Glutamatergic neuron (in vitro differentiated cells): Measurements from ENCODE around the gene NR1D1. TPM values are rescaled to one million over a fixed set of nuclear protein-coding genes. Genes with fewer than 3 reads are reported as not detected.
A peak's percentile ranks its signal among the peaks of the same experiment; 100 is the strongest.

Source experiments
- DNase-seq: peaks from one replicate; pipeline ENCODE4 v3.0.0; 2022
- H3K27ac Mint-ChIP-seq: one replicate; pipeline ENCODE4 v1.8.0; 2020; ENCODE audit warnings: mild to moderate bottlenecking, mixed read lengths, inconsistent platforms; ENCODE audit not compliant: unreplicated experiment
- H3K27me3 Mint-ChIP-seq: one replicate; pipeline ENCODE4 v1.8.0; 2020; ENCODE audit warnings: mild to moderate bottlenecking, moderate library complexity, mixed read lengths, inconsistent platforms; ENCODE audit not compliant: unreplicated experiment
- H3K36me3 Mint-ChIP-seq: one replicate; pipeline ENCODE4 v1.8.0; 2020; ENCODE audit warnings: mild to moderate bottlenecking, mixed read lengths, inconsistent platforms; ENCODE audit not compliant: unreplicated experiment
- H3K4me1 Mint-ChIP-seq: one replicate; pipeline ENCODE4 v1.8.0; 2020; ENCODE audit warnings: mild to moderate bottlenecking, low read depth, mixed read lengths, inconsistent platforms; ENCODE audit not compliant: unreplicated experiment
- H3K4me3 Mint-ChIP-seq: one replicate; pipeline ENCODE4 v1.8.0; 2020; ENCODE audit warnings: mild to moderate bottlenecking, mixed read lengths, inconsistent platforms; ENCODE audit not compliant: unreplicated experiment
- H3K9me3 Mint-ChIP-seq: one replicate; pipeline ENCODE4 v1.8.0; 2020; ENCODE audit warnings: mild to moderate bottlenecking, moderate library complexity, mixed read lengths, inconsistent platforms; ENCODE audit not compliant: unreplicated experiment
- CTCF ChIP-seq: fragments of 200-600 bp; sonication (generic); IDR thresholded peaks from one replicate; pipeline ENCODE4 v1.5.0; 2021; ENCODE audit not compliant: partially characterized antibody, unreplicated experiment
- total RNA-seq: library from RNA; stranded (reverse); fragmentation: NEBNext Ultra II Directional; extraction: Animal tissue kit (Norgen Biotek cat#: 25700); gene quantifications from one replicate; pipeline ENCODE4 v1.2.1, GENCODE V29; 2021; ENCODE audit not compliant: unreplicated experiment

Gene NR1D1
- total RNA-seq, 1 donor from 2014 or later: 1.3 TPM

GRCh38 chr17:40107522-40108174, 7.3 kb upstream of the NR1D1 start:
- no peak for TF ChIP-seq CTCF
- Mint-ChIP-seq H3K27ac (peak overlapping the region; percentile 52), H3K36me3 (no peaks in the 10 kb centered on the region), H3K9me3 (peaks cover 7% of the 10 kb centered on the region), H3K4me3 (no peak overlapping the region), H3K27me3 (peaks cover 12% of the 10 kb centered on the region), H3K4me1 (peaks cover 36% of the 10 kb centered on the region)
- no peak for DNase-seq

- H3K4me3 Mint-ChIP-seq: peak overlapping the region; percentile 9
- no peak for TF ChIP-seq CTCF
- H3K36me3 Mint-ChIP-seq: no peaks in the 10 kb centered on the region
- H3K4me1 Mint-ChIP-seq: peaks cover 29% of the 10 kb centered on the region
- no peak overlapping the region for H3K27ac Mint-ChIP-seq
- peaks cover 3% of the 10 kb centered on the region for H3K9me3 Mint-ChIP-seq
- no peak for DNase-seq
- peaks cover 9% of the 10 kb centered on the region for H3K27me3 Mint-ChIP-seq
Measured at GRCh38 chr17:40106760-40107521, 6.6 kb upstream of the NR1D1 start.

- peaks cover 3% of the 10 kb centered on the region for H3K9me3 Mint-ChIP-seq
- peaks cover 8% of the 10 kb centered on the region for H3K27me3 Mint-ChIP-seq
- peaks cover 22% of the 10 kb centered on the region for H3K4me1 Mint-ChIP-seq
- H3K27ac Mint-ChIP-seq: no peak overlapping the region
- TF ChIP-seq CTCF: no peak
- no peak overlapping the region for H3K4me3 Mint-ChIP-seq
- DNase-seq: no peak
- H3K36me3 Mint-ChIP-seq: no peaks in the 10 kb centered on the region
Measured at GRCh38 chr17:40105861-40106759, 5.7 kb upstream of the NR1D1 start.

GRCh38 chr17:40104594-40105486, 4.5 kb upstream of the NR1D1 start:
- no peak for DNase-seq
- H3K36me3 Mint-ChIP-seq: no peaks in the 10 kb centered on the region
- TF ChIP-seq CTCF: no peak
- no peak overlapping the region for H3K27ac Mint-ChIP-seq
- H3K9me3 Mint-ChIP-seq: peaks cover 2% of the 10 kb centered on the region
- peaks cover 18% of the 10 kb centered on the region for H3K4me1 Mint-ChIP-seq
- H3K4me3 Mint-ChIP-seq: no peak overlapping the region
- peaks cover 8% of the 10 kb centered on the region for H3K27me3 Mint-ChIP-seq
